Neutrophil (primary cell): Measurements from ENCODE around the gene APOO.

Experiments
- H3K27ac ChIP-seq: fragments of 200-600 bp; sonication (generic); 2 replicates; pipeline ENCODE4 v1.5.1; 2016; ENCODE audit warnings: mild to moderate bottlenecking, moderate library complexity
- H3K27me3 ChIP-seq: fragments of 200-600 bp; sonication (generic); 2 replicates; pipeline ENCODE4 v1.6.0; 2016; ENCODE audit warnings: mild to moderate bottlenecking
- H3K36me3 ChIP-seq: fragments of 200-600 bp; sonication (generic); 2 replicates; pipeline ENCODE4 v1.5.1; 2017
- H3K4me1 ChIP-seq, 2 experiments: fragments of 200-600 bp in 1 of 2; sonication (generic) in 1 of 2; 1 replicate in 1 of 2; 2 replicates in 1 of 2; pipeline versions ENCODE4 v1.5.1 to v1.6.1; 2013 to 2016; ENCODE audit warnings: low read depth in 1 of 2, low read length in 1 of 2, mild to moderate bottlenecking in 1 of 2, moderate library complexity in 1 of 2; ENCODE audit not compliant: control insufficient read depth in 1 of 2, insufficient read depth in 1 of 2
- H3K4me3 ChIP-seq, 2 experiments: fragments of 200-600 bp in 1 of 2; sonication (generic) in 1 of 2; 1 replicate in 1 of 2; 2 replicates in 1 of 2; pipeline ENCODE4 v1.5.1; 2013 to 2016; ENCODE audit warnings: low read depth in 1 of 2, low read length in 1 of 2, mild to moderate bottlenecking in 1 of 2, moderate library complexity in 1 of 2
- H3K9me3 ChIP-seq: fragments of 200-600 bp; sonication (generic); 2 replicates; pipeline ENCODE4 v1.5.1; 2016
- CTCF ChIP-seq: fragments of 200-600 bp; sonication (generic); IDR thresholded peaks from 2 replicates; pipeline ENCODE4 v1.5.1; 2016; ENCODE audit warnings: antibody characterized with exemption

APOO gene

DNA sequence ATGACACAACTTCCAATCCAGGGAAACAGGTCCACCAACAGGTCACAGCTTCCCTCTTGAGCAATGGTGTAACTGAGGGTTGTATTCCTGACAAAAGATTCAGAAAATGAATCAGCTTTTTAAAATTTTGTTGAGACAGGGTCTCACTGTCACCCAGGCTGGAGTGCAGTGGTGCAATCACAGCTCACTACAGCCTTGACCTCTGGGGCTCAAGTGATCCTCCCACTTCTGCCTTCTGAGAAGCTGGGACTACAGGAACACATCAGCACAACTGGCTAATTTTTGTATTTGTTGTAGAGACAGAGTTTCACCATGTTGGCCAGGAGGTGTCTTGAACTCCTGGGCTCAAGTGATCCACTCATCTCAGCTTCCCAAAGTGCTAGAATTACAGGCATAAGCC is 81.1 kb downstream of the APOO start:
- Histone ChIP-seq H3K36me3 (no peaks in the 10 kb centered on the region), H3K4me3 (no peak overlapping the region), H3K4me1 (no peaks in the 10 kb centered on the region), H3K27me3 (no peaks in the 10 kb centered on the region), H3K9me3 (no peaks in the 10 kb centered on the region), H3K27ac (no peak overlapping the region)
- no peak for TF ChIP-seq CTCF

GRCh38 chrX:23826216-23826615 is 81.5 kb downstream of the APOO start:
- H3K4me3 ChIP-seq = no peak overlapping the region
- H3K4me1 ChIP-seq = no peaks in the 10 kb centered on the region
- no peak overlapping the region for H3K27ac ChIP-seq
- H3K36me3 ChIP-seq = no peaks in the 10 kb centered on the region
- no peaks in the 10 kb centered on the region for H3K9me3 ChIP-seq
- TF ChIP-seq CTCF = no peak
- H3K27me3 ChIP-seq = no peaks in the 10 kb centered on the region

DNA sequence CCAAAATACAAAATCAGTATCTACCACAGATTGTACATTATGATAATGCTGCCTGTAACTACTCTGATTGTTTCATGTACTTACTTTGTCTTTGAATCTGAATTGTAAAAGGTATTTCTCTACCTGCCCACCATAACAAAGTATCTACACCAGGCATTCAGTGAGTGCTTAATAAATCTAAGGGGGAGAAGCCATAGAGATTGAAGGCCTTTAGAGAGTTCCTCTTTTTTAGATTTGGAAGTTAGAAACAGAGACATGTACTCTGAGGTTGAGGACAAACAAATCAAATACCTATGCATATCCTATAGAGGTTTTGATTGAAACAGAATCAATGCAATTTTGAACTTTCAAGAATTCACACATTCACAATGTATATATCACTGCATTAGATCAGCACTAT is 82.1 kb downstream of the APOO start:
- Histone ChIP-seq H3K4me1 (no peaks in the 10 kb centered on the region), H3K4me3 (no peak overlapping the region), H3K36me3 (no peaks in the 10 kb centered on the region)

GRCh38 chrX:23822841-23823240 is 84.9 kb downstream of the APOO start:
- Histone ChIP-seq H3K4me3 (no peak overlapping the region), H3K27me3 (no peaks in the 10 kb centered on the region), H3K36me3 (no peaks in the 10 kb centered on the region), H3K4me1 (no peaks in the 10 kb centered on the region), H3K27ac (no peak overlapping the region), H3K9me3 (no peaks in the 10 kb centered on the region)
- TF ChIP-seq CTCF = no peak

More for the DNA sequence above, 82.1 kb downstream of the APOO start:
- Histone ChIP-seq H3K27me3 (no peaks in the 10 kb centered on the region), H3K9me3 (no peaks in the 10 kb centered on the region), H3K27ac (no peak overlapping the region)
- TF ChIP-seq CTCF = no peak

GRCh38 chrX:23822397-23822796 is 85.3 kb downstream of the APOO start:
- H3K4me3 ChIP-seq = no peak overlapping the region
- H3K27me3 ChIP-seq = no peaks in the 10 kb centered on the region
- no peaks in the 10 kb centered on the region for H3K9me3 ChIP-seq
- no peaks in the 10 kb centered on the region for H3K36me3 ChIP-seq
- no peak overlapping the region for H3K27ac ChIP-seq
- no peaks in the 10 kb centered on the region for H3K4me1 ChIP-seq
- TF ChIP-seq CTCF = no peak

DNA sequence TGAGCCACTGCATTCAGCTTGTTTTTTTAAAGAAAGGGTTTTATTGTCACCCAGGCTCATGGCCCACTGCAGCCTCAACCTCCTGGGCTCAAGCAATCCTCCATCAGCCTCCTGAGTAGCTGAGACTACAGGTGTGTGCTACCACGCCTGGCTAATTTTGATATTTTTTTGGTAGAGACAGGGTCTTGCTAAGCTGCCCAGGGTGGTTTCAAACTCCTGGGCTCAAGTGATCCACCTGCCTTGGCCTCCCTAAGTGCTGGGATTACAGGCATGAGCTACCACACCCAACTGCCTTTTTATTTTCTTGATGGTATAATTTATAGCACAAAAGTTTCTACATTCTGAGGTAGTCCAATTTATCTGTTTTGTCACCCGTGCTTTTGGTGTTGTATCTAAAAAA is 85.9 kb downstream of the APOO start:
- Histone ChIP-seq H3K27me3 (no peaks in the 10 kb centered on the region), H3K4me1 (peaks cover 0 to 4% of the 10 kb centered on the region in 2 experiments), H3K36me3 (no peaks in the 10 kb centered on the region), H3K4me3 (no peak overlapping the region), H3K9me3 (no peaks in the 10 kb centered on the region), H3K27ac (no peak overlapping the region)
- TF ChIP-seq CTCF = no peak
